T-helper 2 cell treated with Interferon-gamma antibody and Interleukin-4, amounts not matched to agents 100 ng/mL and 5 ng/mL, for 36 hours (primary cell): ENCODE data around the gene ASMTL. TPM values are rescaled to one million over a fixed set of nuclear protein-coding genes. Genes with fewer than 3 reads are reported as not detected.
"Not testable (repeated sequence)": the region's sequence is repeated elsewhere in the genome, so short reads cannot be mapped to it uniquely, and the experiment has no call there.

ENCODE experiments used
- intact Hi-C: fragments of 100-400 bp; cut with micrococcal nuclease; formaldehyde crosslinking; loops from one replicate; pipeline ENCODE4 v1.15.1; 2023
- total RNA-seq: library from RNA; stranded (reverse); gene quantifications from 2 replicates; pipeline ENCODE4 v1.2.3, GENCODE V29; 2022

Gene ASMTL
- total RNA-seq = 43.4 and 44.3 TPM in 2 replicates

GRCh38 chrX:1452516-1453394, at the start of gene ASMTL:
TSS of gene ASMTL (minus strand) at chrX:1452909. CDS start at chrX:1452840, 69 bp downstream.
- intact Hi-C loops = loop anchor here (1.0 to 5.0 kb wide), 11 partner anchors 60 to 1240 kb away; partner anchors contain the start of genes AKAP17A, CD99, DHRSX and PPP2R3B

- intact Hi-C loops = no loop called here
Measured at GRCh38 chrX:1502241-1502640, 49.5 kb upstream of the ASMTL start.

GRCh38 chrX:1500701-1501624, 48.3 kb upstream of the ASMTL start:
- intact Hi-C loops = loop anchor here (1.0 to 2.0 kb wide), 2 partner anchors 38 to 90 kb away; partner anchors contain the start of gene AKAP17A

GRCh38 chrX:1496076-1496475, 43.4 kb upstream of the ASMTL start:
- intact Hi-C loops = no loop called here

- intact Hi-C loops = loop anchor here (1.0 kb wide), 1 partner anchor 12 kb away; no protein-coding TSS in a partner anchor
Measured at GRCh38 chrX:1493877-1494510, 41.3 kb upstream of the ASMTL start.

- intact Hi-C loops = loop anchor here (1.0 kb wide), 1 partner anchor 11 kb away; no protein-coding TSS in a partner anchor
Measured at GRCh38 chrX:1493412-1493811, 40.7 kb upstream of the ASMTL start.

- intact Hi-C loops = loop anchor here (1.0 kb wide), 1 partner anchor 10 kb away; no protein-coding TSS in a partner anchor
Measured at GRCh38 chrX:1492421-1493012, 39.8 kb upstream of the ASMTL start.

GRCh38 chrX:1491851-1492349, 39.2 kb upstream of the ASMTL start:
- intact Hi-C loops = no loop called here

GRCh38 chrX:1491248-1491647, 38.5 kb upstream of the ASMTL start:
- intact Hi-C loops = not testable (repeated sequence)

- intact Hi-C loops = not testable (repeated sequence)
Measured at GRCh38 chrX:1490723-1491122, 38.0 kb upstream of the ASMTL start.

- intact Hi-C loops = not testable (repeated sequence)
Measured at GRCh38 chrX:1489354-1489753, 36.6 kb upstream of the ASMTL start.

- intact Hi-C loops = no loop called here
Measured at GRCh38 chrX:1488745-1489144, 36.0 kb upstream of the ASMTL start.

GRCh38 chrX:1488141-1488540, 35.4 kb upstream of the ASMTL start:
- intact Hi-C loops = no loop called here

- intact Hi-C loops = no loop called here
Measured at GRCh38 chrX:1487401-1487800, 34.7 kb upstream of the ASMTL start.

GRCh38 chrX:1486749-1487361, 34.1 kb upstream of the ASMTL start:
- intact Hi-C loops = no loop called here

GRCh38 chrX:1486177-1486576, 33.5 kb upstream of the ASMTL start:
- intact Hi-C loops = no loop called here

- intact Hi-C loops = no loop called here
Measured at GRCh38 chrX:1485033-1485432, 32.3 kb upstream of the ASMTL start.

- intact Hi-C loops = loop anchor here (5.0 kb wide), 1 partner anchor 38 kb away; no protein-coding TSS in a partner anchor
Measured at GRCh38 chrX:1484638-1485019, 31.9 kb upstream of the ASMTL start.

GRCh38 chrX:1483843-1484637, 31.3 kb upstream of the ASMTL start:
- intact Hi-C loops = loop anchor here (5.0 kb wide), 1 partner anchor 38 kb away; no protein-coding TSS in a partner anchor
